GM12874 (cell line): ENCODE measurements around the gene ZFAND6.

Experiments used
- TF ChIP-seq, protein P1 (sequence below): IDR thresholded peaks from 2 replicates; pipeline ENCODE4 v1.5.1; 2011; ENCODE audit warnings: low read depth, mild to moderate bottlenecking, control low read depth, low read length, moderate library complexity; ENCODE audit not compliant: insufficient read depth

ZFAND6 gene

DNA sequence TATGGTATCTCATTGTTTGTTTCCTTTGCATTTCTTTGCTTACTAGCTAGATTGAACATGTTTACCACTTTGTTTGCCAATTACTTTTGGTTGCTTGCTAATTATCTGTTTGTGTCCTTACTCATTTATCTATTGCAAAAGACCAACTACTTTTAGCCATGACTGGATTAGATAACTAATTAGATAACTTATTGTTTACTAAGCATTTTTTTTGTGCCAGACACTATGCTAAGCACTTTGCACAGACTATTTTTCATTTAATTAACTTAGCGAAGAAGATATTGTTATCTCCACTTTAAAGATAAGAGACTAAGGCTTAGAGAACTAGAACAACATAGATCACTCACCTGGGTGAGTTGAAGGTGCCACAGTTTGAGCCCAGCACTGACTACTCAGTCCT, 16.9 kb upstream of the ZFAND6 start:
- TF ChIP-seq, protein P1, sequence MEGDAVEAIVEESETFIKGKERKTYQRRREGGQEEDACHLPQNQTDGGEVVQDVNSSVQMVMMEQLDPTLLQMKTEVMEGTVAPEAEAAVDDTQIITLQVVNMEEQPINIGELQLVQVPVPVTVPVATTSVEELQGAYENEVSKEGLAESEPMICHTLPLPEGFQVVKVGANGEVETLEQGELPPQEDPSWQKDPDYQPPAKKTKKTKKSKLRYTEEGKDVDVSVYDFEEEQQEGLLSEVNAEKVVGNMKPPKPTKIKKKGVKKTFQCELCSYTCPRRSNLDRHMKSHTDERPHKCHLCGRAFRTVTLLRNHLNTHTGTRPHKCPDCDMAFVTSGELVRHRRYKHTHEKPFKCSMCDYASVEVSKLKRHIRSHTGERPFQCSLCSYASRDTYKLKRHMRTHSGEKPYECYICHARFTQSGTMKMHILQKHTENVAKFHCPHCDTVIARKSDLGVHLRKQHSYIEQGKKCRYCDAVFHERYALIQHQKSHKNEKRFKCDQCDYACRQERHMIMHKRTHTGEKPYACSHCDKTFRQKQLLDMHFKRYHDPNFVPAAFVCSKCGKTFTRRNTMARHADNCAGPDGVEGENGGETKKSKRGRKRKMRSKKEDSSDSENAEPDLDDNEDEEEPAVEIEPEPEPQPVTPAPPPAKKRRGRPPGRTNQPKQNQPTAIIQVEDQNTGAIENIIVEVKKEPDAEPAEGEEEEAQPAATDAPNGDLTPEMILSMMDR: no peak

DNA sequence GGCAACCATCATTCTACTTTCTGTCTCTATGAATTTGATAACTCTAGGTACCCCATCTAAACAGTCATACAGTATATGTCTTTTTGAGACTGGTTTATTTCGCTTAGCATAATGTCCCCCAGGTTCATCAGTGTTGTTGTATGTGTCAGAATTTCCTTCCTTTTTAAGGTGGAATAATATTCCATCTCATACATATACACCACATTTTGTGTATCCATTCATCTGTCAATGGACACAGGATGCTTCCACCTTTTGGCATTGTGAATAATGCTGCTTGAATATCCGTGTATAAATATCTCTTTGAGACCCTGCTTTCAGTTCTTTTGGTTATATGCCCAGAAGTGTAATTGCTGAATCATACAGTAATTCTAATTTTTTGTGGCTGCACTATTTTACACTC, 10.4 kb upstream of the ZFAND6 start:
- TF ChIP-seq, protein P1: no peak

DNA sequence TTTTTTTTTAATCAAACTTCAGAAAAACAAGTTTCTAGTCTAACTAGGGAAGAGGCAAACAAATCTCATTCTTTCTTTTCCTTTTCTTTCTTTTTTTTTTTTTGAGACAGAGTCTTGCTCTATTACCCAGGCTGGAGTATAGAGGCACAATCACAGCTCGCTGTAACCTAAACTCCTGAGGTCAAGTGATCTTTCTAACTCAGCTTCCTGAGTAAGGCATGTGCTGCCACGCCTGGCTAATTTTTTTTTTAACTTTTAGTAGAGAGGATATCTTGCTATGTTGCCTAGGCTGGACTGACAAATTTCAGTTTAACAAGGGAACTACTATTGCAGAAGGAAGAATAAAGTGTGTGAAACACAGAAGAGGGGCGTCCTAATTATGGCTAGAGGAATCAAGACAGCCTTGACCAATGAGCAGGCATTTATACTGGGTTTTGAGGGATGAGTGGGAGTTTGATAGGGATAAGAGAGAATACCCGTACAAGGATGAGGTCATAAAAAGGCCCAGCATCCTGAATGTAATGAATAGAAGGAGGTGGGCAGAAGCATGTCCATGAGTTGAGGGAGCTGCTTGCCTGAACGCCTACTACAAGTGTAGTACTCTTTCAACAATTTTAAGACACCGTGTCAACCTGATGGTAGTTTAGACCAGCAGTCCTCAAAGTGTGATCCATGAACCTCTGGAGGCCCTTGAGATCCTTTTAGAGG, 6.7 kb upstream of the ZFAND6 start:
- TF ChIP-seq, protein P1: no peak

DNA sequence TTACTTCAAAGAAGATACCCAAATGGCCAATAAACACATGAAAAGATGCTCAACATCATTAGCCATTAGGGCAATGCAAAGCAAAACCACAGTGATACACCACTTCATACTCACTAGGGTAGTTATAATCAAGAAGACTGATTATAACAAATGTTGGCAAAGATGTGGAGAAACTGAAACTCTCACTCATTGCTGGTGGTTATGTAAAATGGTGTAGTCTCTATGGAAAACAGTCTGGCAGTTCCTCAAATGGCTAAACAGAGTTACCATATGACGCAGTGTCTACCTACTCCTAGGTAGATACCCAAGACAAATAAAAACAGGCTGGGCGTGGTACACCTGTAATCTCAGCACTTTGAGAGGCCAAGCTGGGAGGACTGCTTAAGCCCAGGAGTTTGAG, 3.5 kb upstream of the ZFAND6 start:
- TF ChIP-seq, protein P1: no peak

DNA sequence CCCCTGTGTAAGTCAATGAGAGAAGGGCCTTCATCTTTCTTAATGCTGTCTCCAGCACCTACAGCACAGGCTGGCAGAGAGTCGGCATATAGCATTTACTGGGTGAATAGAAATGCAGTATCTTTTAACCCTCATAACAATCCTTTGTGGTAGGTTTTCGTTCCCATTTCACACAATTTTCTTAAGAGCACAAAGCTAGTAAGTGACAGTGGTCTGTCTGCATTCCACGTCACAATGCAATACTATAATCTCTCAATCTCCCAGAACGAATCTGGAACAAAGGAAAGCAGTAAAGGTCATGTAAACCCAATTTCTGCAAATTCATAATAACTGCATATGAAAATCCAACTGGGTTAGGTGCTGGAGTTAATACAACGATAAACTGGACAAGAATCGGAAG, 1.4 kb upstream of the ZFAND6 start:
- TF ChIP-seq, protein P1: no peak

DNA sequence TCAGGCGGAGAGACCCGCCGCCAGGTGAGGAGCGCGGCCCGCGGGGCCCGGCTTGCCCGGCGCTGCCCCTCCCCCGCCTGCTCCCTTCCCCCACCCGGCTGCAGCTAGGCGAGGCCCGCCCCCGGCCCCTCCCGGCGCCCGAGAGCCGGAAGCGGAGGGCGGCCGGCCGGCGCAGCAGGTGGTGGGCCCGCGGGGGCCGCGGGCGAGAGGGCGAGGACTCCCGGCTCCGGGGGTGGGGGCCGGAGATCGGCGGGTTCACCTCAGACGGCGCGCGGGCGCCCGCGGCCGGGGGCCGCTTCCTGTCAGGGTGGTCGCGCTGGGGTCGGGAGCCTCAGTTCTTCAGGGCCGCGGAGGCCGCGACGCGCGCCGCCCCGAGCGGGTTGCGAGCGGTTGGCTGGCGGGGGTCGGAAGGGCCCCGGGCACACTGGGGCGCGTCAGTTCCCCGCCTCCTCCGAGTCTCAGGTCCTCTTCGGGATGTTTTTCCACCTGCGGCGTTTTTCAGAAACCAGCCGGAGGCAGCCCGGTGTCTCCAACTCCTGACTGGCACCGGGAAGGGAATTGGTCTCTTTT, 395 bp downstream of the ZFAND6 start:
- TF ChIP-seq, protein P1: no peak

DNA sequence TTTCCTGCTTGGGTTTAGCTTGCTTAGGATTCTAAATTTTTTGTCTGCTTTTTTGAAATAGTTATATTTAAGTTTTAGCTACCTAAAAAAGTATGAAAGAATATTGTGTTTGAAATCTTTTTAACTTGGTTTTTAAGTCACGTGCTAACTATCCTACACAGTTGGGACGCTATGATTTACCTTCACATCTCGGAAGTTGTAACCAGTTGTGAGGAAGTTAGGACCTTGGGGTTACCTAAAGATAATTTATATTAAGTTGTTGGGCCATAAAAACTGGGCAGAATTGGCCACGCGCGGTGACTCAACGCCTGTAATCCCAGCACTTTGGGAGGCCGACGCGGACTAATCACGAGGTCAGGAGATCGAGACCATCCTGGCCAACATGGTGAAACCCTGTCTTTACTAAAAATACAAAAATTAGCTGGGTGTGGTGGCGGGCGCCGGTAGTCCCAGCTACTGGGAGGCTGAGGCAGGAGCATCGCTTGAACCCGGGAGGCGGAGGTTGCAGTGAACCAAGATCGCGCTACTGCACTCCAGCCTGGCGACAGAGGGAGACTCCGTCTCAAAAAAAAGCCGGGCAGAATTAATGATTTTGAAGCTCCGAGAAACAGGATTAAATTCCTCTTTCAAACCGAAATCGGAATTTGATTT, 1.0 kb downstream of the ZFAND6 start:
- TF ChIP-seq, protein P1: no peak
